Measurements from ENCODE around the gene PTPRD.
"Not testable (repeated sequence)": the region's sequence is repeated elsewhere in the genome, so short reads cannot be mapped to it uniquely, and the experiment has no call there.

PTPRD gene

DNA sequence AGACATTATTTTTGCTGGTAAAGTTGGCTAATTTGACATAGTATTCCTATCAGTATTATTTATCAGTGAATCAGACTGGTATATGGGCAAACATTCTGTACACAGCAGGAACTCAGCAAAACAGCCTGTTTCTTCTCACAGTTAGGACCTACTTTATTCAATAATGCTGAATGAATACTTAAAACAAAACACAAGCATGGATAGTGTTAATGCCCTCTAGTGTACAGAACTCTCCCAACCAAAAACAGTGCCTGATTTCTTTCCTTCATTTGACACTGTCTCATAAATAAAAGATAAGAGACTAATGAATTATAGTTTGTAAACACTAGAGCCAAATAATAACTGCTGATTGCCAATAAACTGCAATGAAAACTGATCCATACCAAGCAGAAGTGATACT is 1113.3 kb downstream of the PTPRD start:
- DNase-seq (ENCODE audit: low read depth in 2 of 2), result no peak

DNA sequence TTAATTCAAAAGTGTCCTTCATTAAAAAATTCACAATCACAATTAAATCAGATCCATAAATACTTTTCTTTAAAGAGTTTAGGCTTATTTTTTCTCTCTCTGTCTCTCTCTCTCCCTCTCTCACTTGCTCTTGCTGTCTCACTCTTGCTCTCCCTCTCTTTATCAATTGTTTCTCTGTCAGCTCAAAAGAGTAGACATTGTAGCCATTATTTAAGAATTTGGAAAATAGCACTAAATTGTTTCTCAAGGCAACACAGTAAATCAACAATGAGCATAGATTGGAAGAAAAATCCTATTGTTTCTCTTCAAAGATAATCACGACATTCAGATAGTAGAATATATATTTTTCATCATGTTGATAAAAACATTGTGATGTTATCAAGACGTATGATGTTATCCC is 1114.0 kb downstream of the PTPRD start:
- DNase-seq (ENCODE audit: low read depth in 2 of 2), result no peak

DNA sequence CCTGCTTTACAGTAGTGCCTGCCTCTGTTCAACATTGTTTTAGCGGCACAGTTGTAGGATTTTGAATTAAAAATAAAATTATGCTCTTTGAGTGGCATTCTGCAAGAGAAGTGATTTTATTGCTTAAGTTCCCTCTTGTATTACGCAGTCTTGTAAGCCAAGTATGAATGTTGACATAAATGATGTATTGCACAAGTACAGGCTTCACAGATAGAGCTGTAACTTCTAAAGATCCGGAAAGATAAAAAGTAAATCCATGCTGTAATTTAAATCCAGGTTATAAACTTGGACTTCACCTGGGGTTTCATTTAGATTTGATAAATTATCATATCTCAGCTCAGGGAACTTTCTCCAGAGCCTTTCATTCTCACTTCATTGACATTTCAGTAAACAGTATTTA is 1114.7 kb downstream of the PTPRD start:
- DNase-seq (ENCODE audit: low read depth in 2 of 2), result no peak

DNA sequence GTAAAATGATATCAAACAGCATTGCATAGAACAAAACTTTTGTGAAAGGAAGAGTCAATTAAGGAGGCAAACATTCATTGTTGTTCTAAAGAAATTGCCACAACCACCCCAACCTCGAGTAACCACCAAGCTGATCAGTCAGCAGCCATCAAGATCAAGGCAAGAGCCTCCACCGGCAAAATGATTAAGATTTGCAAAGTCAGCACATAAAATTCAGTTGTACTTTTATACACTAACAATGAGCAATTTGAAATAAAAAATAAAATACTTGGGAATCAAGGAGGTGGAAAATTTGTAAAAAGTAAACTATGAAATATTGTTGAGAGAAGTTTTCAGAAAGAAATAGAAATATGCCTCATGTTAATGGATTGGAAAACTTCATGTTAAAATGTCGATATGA is 1118.5 kb downstream of the PTPRD start:
- DNase-seq (ENCODE audit: low read depth in 2 of 2), result no peak

DNA sequence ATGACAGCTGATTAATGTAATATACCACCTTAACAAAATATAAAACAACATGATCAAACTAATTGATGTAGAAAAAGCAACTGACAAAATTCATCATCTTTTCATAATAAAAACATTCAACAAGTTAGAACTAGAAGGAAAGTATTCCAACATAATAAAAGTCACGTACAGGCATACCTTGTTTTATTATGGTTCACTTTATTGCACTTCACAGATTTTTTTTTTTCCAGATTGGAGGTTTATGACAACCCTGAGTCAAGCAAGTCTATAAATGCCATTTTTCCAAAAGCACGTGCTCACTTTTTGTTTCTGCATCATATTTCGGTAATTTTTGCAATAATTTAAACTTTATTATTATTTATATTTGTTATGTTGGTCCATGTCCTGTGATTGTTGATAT is 1120.3 kb downstream of the PTPRD start:
- no peak for DNase-seq (ENCODE audit: low read depth in 2 of 2)

DNA sequence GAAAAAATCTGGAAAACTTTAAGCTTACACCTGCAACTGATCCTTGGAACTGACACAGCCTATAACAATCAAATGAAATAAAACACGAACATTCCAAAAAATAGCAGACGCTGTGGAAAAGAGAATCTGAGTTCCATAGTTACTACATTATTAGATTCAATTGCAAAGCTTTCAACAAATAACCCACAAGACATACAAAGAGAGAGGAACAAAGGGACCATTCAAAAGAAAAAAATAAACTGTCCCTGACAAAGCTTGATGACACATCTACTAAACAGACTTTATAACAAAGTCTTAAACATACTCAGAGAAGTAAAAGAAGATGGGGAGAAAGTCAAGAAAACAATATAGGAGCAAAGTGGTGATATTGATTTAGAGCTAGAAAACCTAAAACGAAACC is 1123.6 kb downstream of the PTPRD start:
- DNase-seq (ENCODE audit: low read depth in 2 of 2), result no peak

DNA sequence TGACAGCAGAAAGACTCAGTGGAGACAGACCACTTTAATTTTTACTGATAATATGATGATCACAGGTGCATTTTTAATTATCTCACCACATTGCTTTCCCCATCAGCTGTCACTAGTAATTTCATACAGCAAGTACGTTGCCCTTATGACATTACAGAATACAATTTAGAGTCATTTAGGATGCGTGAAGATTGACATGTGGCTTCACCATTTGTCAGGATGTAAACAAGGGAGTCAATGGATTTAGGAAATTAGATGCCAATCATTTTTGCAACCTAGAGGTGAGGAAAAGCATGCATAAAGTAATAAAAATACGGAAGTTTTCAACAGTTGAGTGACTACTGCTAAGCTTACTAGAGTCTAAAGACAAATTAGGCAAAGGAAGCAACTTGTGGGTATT is 1129.6 kb downstream of the PTPRD start:
- DNase-seq (ENCODE audit: low read depth in 2 of 2), result no peak

DNA sequence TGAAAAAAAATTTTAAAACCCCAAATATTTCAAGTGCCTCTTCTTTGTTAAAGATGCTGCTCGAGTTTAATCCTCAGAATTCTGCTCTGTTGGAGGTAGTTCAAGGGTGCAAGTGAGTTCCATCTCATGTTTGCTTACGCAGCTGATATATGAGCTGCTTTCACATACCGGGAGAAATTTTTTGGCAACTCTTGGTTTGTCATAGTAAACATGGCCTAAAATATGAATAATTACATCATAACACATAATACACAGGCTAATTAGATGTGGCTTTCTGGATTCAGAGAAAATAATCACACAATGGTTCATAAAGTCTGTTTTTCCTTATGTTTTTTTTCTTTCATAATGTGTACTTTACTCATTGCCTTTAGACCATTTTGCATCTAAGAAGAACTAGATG is 1134.1 kb downstream of the PTPRD start:
- DNase-seq (ENCODE audit: low read depth in 2 of 2), result no peak

DNA sequence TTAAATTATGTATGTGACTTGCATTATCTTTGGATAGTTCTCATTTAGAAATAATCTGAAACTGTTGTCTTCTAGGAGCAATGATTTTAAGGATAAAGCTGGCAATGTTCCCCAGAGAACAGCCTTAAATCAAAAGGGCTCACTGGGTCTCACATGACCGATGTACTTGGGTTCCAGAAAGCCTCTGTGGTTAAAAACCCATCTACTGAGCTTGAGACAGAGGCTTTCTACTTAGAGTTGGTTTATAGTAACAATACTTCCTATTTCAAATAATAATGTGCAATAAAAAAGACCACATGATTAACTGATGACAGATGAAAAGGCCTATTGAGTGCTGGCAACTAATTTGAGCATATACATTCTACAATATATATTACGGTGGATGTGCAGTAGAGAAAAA is 1143.5 kb downstream of the PTPRD start:
- DNase-seq (ENCODE audit: low read depth in 2 of 2), result no peak

DNA sequence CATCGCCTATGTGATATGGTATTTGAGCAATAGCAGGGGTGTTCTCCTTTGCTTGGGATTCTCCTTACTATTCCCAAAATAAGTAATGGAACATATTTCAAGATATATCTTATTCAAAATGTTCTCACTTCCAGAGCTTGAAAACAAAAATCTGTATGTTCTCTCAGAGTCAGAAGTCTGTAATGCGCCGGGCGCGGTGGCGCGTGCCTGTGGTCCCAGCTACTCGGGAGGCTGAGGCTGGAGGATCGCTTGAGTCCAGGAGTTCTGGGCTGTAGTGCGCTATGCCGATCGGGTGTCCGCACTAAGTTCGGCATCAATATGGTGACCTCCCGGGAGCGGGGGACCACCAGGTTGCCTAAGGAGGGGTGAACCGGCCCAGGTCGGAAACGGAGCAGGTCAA is 1170.9 kb downstream of the PTPRD start:
- DNase-seq (ENCODE audit: low read depth in 2 of 2), result not testable (repeated sequence)

DNA sequence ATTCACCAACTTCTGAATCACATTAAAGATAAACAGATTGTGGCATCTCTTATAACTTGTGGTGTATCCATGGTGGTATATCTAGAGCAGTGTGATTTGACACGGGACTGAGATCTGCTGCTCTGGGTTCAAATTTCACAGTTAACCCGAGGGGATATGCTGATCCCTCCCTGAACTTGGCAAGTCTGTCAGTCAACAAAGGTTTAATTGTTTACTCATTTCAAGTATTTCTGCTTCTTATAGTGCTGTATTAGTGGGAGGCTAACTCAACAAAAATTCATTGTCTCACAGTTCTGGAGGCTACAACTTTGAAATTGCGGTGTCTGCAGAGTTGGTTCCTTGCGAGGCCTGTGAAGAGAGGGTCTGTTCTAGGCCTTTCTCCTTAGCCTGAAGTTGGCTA is 1175.2 kb downstream of the PTPRD start:
- no peak for DNase-seq (ENCODE audit: low read depth in 2 of 2)

DNA sequence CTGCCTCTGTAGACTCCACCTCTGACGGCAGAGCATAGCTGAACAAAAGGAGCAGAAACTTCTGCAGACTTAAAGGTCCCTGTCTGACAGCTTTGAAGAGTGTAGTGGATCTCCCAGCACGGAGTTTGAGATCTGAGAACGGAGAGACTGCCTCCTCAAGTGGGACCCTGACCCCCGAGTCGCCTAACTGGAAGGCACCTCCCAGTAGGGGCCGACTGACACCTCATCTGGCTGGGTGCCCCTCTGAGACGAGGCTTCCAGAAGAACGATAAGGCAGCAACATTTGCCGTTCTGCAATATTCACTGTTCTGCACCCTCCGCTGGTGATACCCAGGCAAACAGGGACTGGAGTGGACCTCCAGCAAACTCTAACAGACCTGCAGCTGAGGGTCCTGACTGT is 1186.3 kb downstream of the PTPRD start:
- DNase-seq (ENCODE audit: low read depth in 2 of 2), result not testable (repeated sequence)

DNA sequence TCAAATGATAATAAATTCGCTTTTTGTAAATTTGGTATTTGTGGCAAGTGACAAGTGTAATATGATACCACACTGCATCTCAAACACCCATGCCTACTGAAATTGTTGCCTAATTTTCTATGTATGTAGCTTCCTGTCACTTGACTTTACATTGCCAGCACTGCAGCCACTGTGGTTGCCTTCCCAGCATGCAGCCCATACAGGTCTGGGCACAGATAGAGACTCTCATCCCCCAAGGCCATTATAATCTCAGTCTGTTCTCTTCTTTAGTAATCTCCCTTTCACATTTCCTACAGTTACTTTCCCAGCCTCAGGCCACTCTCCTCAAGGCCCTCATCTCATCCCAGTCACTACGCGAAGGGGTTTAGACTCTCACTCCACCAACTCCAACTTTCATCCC is 1200.6 kb downstream of the PTPRD start:
- DNase-seq (ENCODE audit: low read depth in 2 of 2), result no peak

DNA sequence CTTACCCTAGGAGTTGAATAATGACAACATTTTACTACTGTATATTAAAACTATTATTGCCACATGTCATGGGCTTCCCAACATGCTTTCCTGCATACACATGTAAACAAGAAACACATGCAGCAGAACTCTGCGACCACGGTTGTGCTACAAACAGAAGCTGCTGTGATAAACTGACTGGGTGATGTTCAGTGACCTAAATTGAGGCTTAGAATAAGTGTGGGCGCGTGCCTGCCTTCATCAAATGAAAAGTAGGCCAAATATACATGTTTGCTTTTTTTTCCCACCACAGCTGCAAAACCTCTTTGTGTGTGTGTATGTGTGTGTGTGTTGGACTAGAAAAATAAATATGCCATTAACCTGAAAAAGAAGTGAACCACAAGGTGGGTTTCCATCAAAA is 1202.1 kb downstream of the PTPRD start:
- DNase-seq (ENCODE audit: low read depth in 2 of 2), result no peak

DNA sequence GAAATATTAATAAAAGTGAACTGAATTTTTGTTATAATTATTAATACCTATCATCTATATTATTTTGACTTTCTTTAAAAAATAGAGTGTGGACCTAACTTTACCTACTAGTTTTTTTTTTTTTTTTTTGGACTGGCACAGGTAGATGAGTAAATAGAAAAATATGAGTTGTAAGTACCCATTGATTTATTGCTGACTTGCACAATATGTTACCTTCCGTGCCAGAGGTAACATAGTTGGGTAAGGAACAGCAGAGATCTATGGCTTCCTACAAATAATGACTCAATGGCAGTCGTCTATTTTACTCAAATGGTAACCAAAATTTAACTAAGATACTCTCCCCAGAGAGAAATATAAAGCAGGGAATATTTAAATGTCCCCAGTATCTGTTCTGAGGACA is 1212.8 kb downstream of the PTPRD start:
- no peak for DNase-seq (ENCODE audit: low read depth in 2 of 2)

DNA sequence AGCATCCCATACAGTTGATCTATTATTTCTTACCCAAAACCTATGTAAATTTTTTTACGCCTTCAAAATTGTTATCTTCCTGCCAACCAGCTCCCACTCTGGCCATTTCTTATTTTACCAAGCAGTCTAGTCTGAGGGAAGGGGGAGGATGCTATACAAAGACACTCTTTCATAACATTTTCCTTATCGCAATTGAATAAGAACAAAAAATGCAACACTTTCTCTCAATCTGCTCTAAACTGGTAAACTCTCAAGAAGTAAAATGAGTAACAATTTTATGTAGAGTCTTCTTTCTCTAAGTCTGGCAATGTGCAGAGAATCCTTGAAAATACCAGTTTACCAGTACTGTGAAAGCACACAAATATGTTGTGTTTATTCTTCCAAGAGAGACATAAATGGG is 1216.3 kb downstream of the PTPRD start:
- DNase-seq (ENCODE audit: low read depth in 2 of 2), result no peak

DNA sequence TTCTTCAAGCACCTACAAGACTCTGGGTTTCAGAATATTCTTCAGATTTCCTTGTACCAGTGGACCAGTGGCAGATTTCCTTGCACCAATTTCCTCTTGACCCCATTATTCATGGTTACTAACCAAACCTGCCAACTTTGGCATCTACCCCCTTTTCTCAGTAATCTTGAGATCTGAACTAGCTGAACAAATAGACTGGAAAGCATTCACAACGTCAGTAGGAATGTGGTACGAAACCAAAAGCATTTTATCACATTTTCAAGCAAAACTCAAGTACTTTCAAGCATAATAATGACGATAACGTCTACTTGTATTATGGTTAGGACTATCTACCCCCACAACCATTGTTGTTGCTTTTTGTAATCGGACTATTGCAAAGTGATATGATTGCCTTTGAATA is 1217.3 kb downstream of the PTPRD start:
- DNase-seq (ENCODE audit: low read depth in 2 of 2), result no peak

DNA sequence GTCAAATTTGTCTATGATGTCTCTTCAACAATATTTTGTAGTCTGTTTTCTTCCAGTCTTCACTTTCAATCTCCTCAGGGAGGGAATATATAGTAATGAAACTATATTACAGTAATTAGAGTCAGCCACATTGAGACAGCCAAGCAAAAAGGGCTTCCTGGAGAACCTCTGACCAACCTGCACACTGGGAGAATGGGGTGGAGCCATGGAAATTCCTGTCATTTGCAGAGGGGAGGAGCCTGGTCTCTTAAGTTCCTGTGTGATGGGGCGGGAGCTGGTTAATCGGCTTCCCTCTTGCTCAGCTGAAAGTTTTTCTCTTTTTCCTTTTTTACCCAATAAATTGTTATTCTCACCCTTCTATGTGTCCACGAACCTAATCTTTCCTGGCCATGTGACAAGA is 1220.0 kb downstream of the PTPRD start:
- no peak for DNase-seq (ENCODE audit: low read depth in 2 of 2)

DNA sequence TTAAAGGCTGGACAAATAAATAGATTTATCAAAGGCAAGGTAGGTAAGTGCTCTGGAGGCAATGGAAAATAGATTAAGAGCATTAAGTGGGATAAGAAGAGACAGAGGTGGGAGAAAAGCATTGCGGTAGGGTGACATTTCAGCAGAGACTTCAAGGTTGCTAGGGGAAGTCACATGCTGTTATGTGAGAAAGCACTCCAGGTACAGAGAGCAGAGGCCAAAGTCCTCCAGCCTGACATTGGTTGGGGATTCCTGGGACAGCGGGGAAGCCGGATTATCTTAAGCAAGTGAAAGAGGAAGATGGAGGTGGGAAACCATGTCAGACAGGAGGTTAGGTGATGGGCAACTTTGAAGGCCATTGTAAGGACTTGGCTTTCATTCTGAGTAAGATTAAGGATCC is 1222.9 kb downstream of the PTPRD start:
- no peak for DNase-seq (ENCODE audit: low read depth in 2 of 2)

DNA sequence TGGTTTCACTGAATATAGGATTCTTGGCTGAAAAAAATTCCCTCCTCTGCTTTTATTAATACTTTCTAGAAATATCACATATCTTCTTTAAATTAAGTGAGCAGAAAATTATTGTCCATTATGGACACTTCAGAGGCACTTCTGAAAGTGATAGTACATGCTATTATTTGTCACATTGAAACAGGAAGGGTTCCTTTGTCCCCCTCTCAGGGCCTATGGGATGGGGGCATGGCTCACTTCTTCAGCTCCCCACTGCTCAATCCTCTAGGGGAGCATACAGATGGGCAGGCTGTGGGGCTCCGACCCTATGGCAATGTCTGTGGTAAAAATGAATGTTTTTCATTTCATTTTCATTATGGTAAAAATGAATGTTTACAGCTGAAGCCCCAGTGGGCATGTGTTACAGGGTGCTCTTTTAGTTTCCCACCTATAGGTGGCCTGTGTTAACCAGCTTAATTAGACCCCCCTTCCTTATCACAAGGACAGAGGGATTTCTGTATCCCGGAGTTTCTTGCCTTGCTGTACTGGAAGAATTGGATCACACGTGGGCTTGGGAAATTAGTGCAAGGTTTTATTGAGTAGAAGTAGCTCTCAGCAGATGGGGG is 1225.2 kb downstream of the PTPRD start:
- DNase-seq (ENCODE audit: low read depth in 2 of 2), result no peak

DNA sequence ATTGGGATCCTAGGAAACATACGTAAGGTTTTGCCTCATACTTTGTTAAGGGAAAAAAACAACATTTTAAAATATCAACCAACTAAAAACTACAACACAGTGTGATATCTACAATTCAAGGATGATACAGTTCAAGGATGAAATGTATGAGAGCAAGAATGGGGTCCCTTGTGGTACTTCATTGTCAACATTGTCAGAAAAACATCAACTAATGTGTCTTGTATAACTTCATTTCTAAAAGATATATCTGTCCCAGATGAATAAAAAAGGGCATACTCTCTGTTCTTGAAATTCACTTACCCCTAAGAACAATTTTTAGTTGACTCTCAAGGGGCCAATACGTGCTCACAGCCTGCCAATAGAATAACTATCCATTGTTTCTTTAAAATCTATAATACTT is 1250.5 kb downstream of the PTPRD start:
- DNase-seq (ENCODE audit: low read depth in 2 of 2), result no peak

DNA sequence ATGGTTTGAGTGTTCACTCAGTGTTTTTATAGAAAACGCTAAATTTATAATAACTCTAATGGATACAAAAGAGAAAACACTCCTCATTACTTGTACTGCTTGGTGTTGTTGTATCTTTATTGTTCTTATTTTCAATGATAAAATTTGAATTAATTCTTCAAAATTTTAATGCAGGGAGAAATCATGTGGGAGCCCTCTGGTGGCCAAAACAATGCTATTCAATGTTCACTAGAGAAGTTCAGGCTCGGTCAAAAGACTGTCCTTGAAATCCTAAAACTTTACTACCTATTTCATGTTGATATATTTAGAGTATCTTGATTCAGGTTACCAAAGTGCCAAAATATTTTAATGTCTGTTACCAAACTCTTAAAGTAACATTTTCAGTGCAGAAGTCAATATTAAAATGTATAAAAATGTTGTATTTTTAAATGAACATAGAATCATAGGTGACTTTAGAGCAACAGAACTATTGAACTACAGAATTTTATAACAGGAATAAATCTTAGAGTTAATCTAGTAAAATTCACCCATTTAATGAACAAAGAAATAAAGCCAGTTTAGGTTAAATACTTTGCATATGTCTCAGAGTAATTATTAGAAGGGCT is 1259.8 kb downstream of the PTPRD start:
- no peak for DNase-seq (ENCODE audit: low read depth in 2 of 2)

DNA sequence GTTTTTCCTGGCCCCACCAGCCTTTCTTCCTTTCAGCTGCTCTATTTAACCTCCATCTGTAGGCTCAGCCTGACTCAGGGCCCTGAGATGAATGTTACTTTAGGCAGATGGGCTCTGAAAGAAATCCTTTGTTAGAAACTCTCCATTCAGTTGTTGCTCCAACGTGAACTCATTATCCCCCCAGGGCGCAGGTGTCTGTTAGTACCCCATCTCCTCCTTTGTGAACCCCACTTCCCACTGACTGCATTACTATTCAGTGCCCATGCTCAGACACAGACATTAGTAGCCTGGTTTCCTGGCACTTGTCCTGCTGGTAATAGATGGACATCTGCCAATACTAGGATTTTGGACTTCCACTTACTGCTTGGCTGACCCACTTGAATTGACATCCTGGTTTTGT is 1271.6 kb downstream of the PTPRD start:
- DNase-seq (ENCODE audit: low read depth in 2 of 2), result no peak

DNA sequence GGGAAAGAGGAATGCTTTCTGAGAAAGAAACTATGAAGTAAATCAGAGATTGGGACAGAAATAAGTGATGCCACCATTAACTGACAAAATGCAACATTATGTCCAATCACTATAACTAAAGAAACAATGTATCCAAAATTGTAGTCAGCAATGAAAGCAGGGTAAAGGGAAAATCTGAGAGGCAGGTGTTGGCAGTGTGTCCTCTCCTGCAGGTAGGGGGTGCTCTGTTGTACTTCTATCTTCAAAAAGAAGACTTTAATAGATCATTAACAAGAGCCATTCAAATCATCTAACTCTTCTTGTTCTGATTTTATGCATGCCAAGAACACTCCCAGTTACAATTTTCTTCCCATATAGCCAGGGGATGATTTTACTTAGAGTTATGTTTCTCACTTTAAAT is 1275.7 kb downstream of the PTPRD start:
- DNase-seq (ENCODE audit: low read depth in 2 of 2), result no peak
